Measurements from ENCODE around the gene DDX1.

DNA sequence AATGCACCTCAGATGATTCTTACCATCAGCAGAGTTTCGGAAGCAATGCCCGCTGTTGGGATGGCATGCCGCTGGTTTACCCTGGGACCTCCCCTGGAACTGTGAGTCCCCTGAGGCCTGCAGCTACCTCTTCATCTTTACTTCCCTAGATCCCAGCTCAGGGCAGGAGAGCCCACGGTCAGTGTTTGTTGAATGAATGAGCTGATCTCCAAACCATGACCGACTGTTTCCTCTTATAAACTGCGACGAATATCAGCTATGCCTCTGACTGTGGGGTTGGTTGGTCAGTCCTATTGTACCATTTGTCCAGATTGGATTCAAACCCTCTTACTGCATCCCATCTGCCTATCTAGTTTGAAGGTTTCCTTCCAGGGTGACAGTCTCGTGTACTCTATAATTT lies 64.4 kb downstream of the DDX1 start:
- TF ChIP-seq, protein P1, sequence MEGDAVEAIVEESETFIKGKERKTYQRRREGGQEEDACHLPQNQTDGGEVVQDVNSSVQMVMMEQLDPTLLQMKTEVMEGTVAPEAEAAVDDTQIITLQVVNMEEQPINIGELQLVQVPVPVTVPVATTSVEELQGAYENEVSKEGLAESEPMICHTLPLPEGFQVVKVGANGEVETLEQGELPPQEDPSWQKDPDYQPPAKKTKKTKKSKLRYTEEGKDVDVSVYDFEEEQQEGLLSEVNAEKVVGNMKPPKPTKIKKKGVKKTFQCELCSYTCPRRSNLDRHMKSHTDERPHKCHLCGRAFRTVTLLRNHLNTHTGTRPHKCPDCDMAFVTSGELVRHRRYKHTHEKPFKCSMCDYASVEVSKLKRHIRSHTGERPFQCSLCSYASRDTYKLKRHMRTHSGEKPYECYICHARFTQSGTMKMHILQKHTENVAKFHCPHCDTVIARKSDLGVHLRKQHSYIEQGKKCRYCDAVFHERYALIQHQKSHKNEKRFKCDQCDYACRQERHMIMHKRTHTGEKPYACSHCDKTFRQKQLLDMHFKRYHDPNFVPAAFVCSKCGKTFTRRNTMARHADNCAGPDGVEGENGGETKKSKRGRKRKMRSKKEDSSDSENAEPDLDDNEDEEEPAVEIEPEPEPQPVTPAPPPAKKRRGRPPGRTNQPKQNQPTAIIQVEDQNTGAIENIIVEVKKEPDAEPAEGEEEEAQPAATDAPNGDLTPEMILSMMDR (IDR thresholded peaks at IDR 0.05): no peak
- TF ChIP-seq POLR2A (IDR thresholded peaks at IDR 0.05): no peak
